Ovary (tissue), 9 donors: ENCODE data around the gene RAC3. TPM values are rescaled to one million over a fixed set of nuclear protein-coding genes. Genes with fewer than 3 reads are reported as not detected.

Experiments
- DNase-seq, 5 donors: peaks; one replicate each; pipeline ENCODE4 v3.0.0-alpha.2; 2019 to 2020
- H3K27ac ChIP-seq, 2 donors: fragments of 200-600 bp; one replicate each; pipeline versions ENCODE4 v1.5.1 to v1.8.0; 2019 to 2022
- H3K27me3 ChIP-seq: fragments of 200-600 bp; one replicate; pipeline ENCODE4 v1.8.0; 2022
- H3K36me3 ChIP-seq: fragments of 200-600 bp; sonication (generic); one replicate; pipeline ENCODE4 v1.5.1; 2019
- H3K4me1 ChIP-seq: one replicate; pipeline ENCODE4 v1.8.1; 2013; ENCODE audit warnings: mild to moderate bottlenecking, moderate library complexity; ENCODE audit not compliant: insufficient read depth
- H3K4me3 ChIP-seq: fragments of 200-600 bp; sonication (generic); one replicate; pipeline ENCODE4 v1.5.1; 2017
- H3K9me3 ChIP-seq, 2 donors: fragments of 200-600 bp in 1 of 2; sonication (generic) in 1 of 2; one replicate each; pipeline versions ENCODE4 v1.5.1 to v1.8.1; 2013 to 2019; ENCODE audit warnings: mild to moderate bottlenecking in 1 of 2, moderate library complexity in 1 of 2
- CTCF ChIP-seq, 3 donors: fragments of 450-650 bp in 2 of 3; fragments of 200-600 bp in 1 of 3; IDR thresholded peaks; one replicate each; pipeline versions ENCODE4 v1.5.1 to v1.8.0; 2016 to 2022; ENCODE audit warnings: antibody characterized with exemption in 3 of 3, mild to moderate bottlenecking in 1 of 3
- EP300 ChIP-seq: sonication (generic); formaldehyde crosslinking; IDR thresholded peaks from one replicate; pipeline ENCODE4 v1.6.1; 2017; ENCODE audit warnings: antibody characterized with exemption
- POLR2A ChIP-seq: fragments of 450-650 bp; IDR thresholded peaks from one replicate; pipeline ENCODE4 v1.6.1; 2017; ENCODE audit warnings: antibody characterized with exemption, mild to moderate bottlenecking, moderate library complexity
- WGBS, 3 donors: extraction: QIAGEN DNeasy Blood & Tissue Kit in 1 of 3; methylation state at CpG; one replicate each; pipeline versions ENCODE4 v1.1.5 to v1.1.7; 2013 to 2017; 5-methylcytosine and 5-hydroxymethylcytosine counted together
- intact Hi-C, 4 donors: fragments of 100-400 bp; cut with DNase I; formaldehyde crosslinking; loops; one replicate each; pipeline versions ENCODE4 v1.11.0 to v1.15.1; 2022 to 2023
- polyA plus RNA-seq, 2 donors: library from polyadenylated mRNA; stranded (reverse); fragments of 200-250 nt in 1 of 2; fragments of 350-450 nt in 1 of 2; fragmentation: Illumina TruSeq in 1 of 2; extraction: RNeasy Lipid Tissue Mini Kit (QIAGEN cat#74804) in 1 of 2; gene quantifications; one replicate each; pipeline ENCODE4 v1.2.3, GENCODE V29; 2013 to 2014
- total RNA-seq, 7 donors: library from RNA; depleted of rRNA in 2 of 7; stranded (reverse); fragments of >200 nt in 2 of 7; fragmentation: NEBNext Ultra II Directional in 3 of 7; extraction: Animal tissue kit (Norgen Biotek cat#: 25700) in 3 of 7; gene quantifications; one replicate each; pipeline versions ENCODE4 v1.1.0 to v1.2.4, GENCODE V29; 2016 to 2023
- donor health status: DM: no; HTN: no; CAD: no; lungs with moderate emphysema.
- donor health status: DM: no; HTN: no; CAD: no.
- donor health status: Bipolar disorder and iron deficiency.
- donor health status: DM: yes; HTN: yes; CAD: no.
- donor health status: DM: no; HTN: no; CAD: no.
- donor health status: DM: yes; HTN: yes; CAD: no.

Gene RAC3
- total and polyA plus RNA-seq, 9 donors = 0.40 to 7.8 (median 3.3) TPM

- intact Hi-C loops = no loop called here
- H3K9me3 ChIP-seq = no peaks in the 10 kb centered on the region
- H3K4me3 ChIP-seq = no peak overlapping the region
- no peak overlapping the region for H3K27ac ChIP-seq
- 91 to 94% (median 92%) methylated on average over 16 of the region's 16 CpGs for WGBS, 3 donors
- H3K4me1 ChIP-seq = no peaks in the 10 kb centered on the region
- H3K27me3 ChIP-seq = no peaks in the 10 kb centered on the region
- no peak for DNase-seq
- TF ChIP-seq POLR2A (no peak), EP300 (no peak), CTCF (IDR thresholded peaks at IDR 0.05) (no peak)
- H3K36me3 ChIP-seq = no peaks in the 10 kb centered on the region
Measured at GRCh38 chr17:82013772-82014321, 17.6 kb upstream of the RAC3 start.

- H3K27ac ChIP-seq = no peak overlapping the region
- H3K9me3 ChIP-seq = no peaks in the 10 kb centered on the region
- no peaks in the 10 kb centered on the region for H3K36me3 ChIP-seq
- TF ChIP-seq POLR2A (no peak), EP300 (no peak), CTCF (IDR thresholded peaks at IDR 0.05) (no peak)
- no peak for DNase-seq
- H3K4me3 ChIP-seq = no peak overlapping the region
- H3K27me3 ChIP-seq = no peaks in the 10 kb centered on the region
- intact Hi-C loops = no loop called here
- H3K4me1 ChIP-seq = no peaks in the 10 kb centered on the region
- WGBS, 3 donors = 74 to 81% (median 75%) methylated on average over 23 of the region's 23 CpGs
Measured at GRCh38 chr17:82014432-82014831, 17.0 kb upstream of the RAC3 start.

- no peaks in the 10 kb centered on the region for H3K27me3 ChIP-seq
- WGBS, 3 donors = 86 to 88% (median 87%) methylated on average over 13 of the region's 13 CpGs
- H3K4me1 ChIP-seq = no peaks in the 10 kb centered on the region
- intact Hi-C loops = loop anchor here in 2 of 4 donors (5.0 kb wide), 1 partner anchor 53 kb away; the partner anchor contains the start of gene NOTUM (in 2 of the 2)
- DNase-seq = no peak
- no peak for TF ChIP-seq POLR2A
- no peak for TF ChIP-seq EP300
- no peak for TF ChIP-seq CTCF (IDR thresholded peaks at IDR 0.05)
- H3K27ac ChIP-seq = no peak overlapping the region
- no peaks in the 10 kb centered on the region for H3K9me3 ChIP-seq
- no peaks in the 10 kb centered on the region for H3K36me3 ChIP-seq
- H3K4me3 ChIP-seq = no peak overlapping the region
Measured at GRCh38 chr17:82014971-82015310, 16.5 kb upstream of the RAC3 start.

GRCh38 chr17:82015311-82015971, 16.0 kb upstream of the RAC3 start:
- no peak overlapping the region for H3K27ac ChIP-seq
- no peak overlapping the region for H3K4me3 ChIP-seq
- H3K27me3 ChIP-seq = no peaks in the 10 kb centered on the region
- WGBS, 3 donors = 83 to 86% (median 85%) methylated on average over 23 to 24 of the region's 24 CpGs
- no peaks in the 10 kb centered on the region for H3K4me1 ChIP-seq
- TF ChIP-seq EP300 (no peak), POLR2A (no peak), CTCF (IDR thresholded peaks at IDR 0.05) (no peak)
- intact Hi-C loops = loop anchor here in 2 of 4 donors (5.0 kb wide), 1 partner anchor 53 kb away; the partner anchor contains the start of gene NOTUM (in 2 of the 2)
- no peak for DNase-seq
- no peaks in the 10 kb centered on the region for H3K9me3 ChIP-seq
- H3K36me3 ChIP-seq = no peaks in the 10 kb centered on the region
